MM.1S (cell line): Measurements from ENCODE around the gene COX7A1.

Source experiments
- DNase-seq: peaks from one replicate; pipeline ENCODE4 v3.0.0-alpha.2; 2015
- H2AFZ ChIP-seq: fragments of 300-600 bp; sonication (generic); 2 replicates; pipeline ENCODE4 v1.6.0; 2016; ENCODE audit warnings: antibody characterized with exemption, low read length
- H3F3A ChIP-seq: fragments of 300-600 bp; sonication (generic); 2 replicates; pipeline ENCODE4 v1.6.1; 2016; ENCODE audit warnings: mild to moderate bottlenecking, antibody characterized with exemption, low read length, moderate library complexity, mixed read lengths; ENCODE audit not compliant: insufficient read depth
- H3K27ac ChIP-seq: fragments of 300-600 bp; sonication (generic); 2 replicates; pipeline ENCODE4 v1.5.1; 2016; ENCODE audit warnings: mild to moderate bottlenecking, low read length
- H3K27me3 ChIP-seq: fragments of 300-600 bp; sonication (generic); replicated peaks from 2 replicates; pipeline ENCODE4 v1.6.0; 2016; ENCODE audit warnings: low read length; ENCODE audit not compliant: insufficient read depth
- H3K36me3 ChIP-seq: fragments of 300-600 bp; sonication (generic); replicated peaks from 2 replicates; pipeline ENCODE4 v1.6.1; 2016; ENCODE audit warnings: mild to moderate bottlenecking, low read length, mixed read lengths; ENCODE audit not compliant: insufficient read depth
- H3K4me1 ChIP-seq: fragments of 300-600 bp; sonication (generic); 2 replicates; pipeline ENCODE4 v1.6.1; 2016; ENCODE audit warnings: low read length, mixed read lengths
- H3K4me2 ChIP-seq: fragments of 300-600 bp; sonication (generic); 2 replicates; pipeline ENCODE4 v1.6.0; 2016; ENCODE audit warnings: low read depth, low read length
- H3K4me3 ChIP-seq: fragments of 300-600 bp; sonication (generic); 2 replicates; pipeline ENCODE4 v1.5.1; 2016; ENCODE audit warnings: low read length, mixed read lengths
- H3K79me2 ChIP-seq: fragments of 300-600 bp; sonication (generic); 2 replicates; pipeline ENCODE4 v1.6.1; 2016; ENCODE audit warnings: mixed run types, low read length, mixed read lengths
- H3K9ac ChIP-seq: fragments of 300-600 bp; sonication (generic); 2 replicates; pipeline ENCODE4 v1.6.1; 2016; ENCODE audit warnings: low read length, mixed read lengths
- H3K9me2 ChIP-seq: fragments of 300-600 bp; sonication (generic); replicated peaks from 2 replicates; pipeline ENCODE4 v1.6.1; 2016; ENCODE audit warnings: mild to moderate bottlenecking, low read length, mixed read lengths; ENCODE audit not compliant: insufficient read depth
- H3K9me3 ChIP-seq: fragments of 300-600 bp; sonication (generic); replicated peaks from 2 replicates; pipeline ENCODE4 v1.6.1; 2016; ENCODE audit warnings: mild to moderate bottlenecking, low read length, mixed read lengths; ENCODE audit not compliant: insufficient read depth
- H4K20me1 ChIP-seq: fragments of 300-600 bp; sonication (generic); 2 replicates; pipeline ENCODE4 v1.6.1; 2016; ENCODE audit warnings: mild to moderate bottlenecking, low read length, moderate library complexity, mixed read lengths; ENCODE audit not compliant: insufficient read depth
- CTCF ChIP-seq: fragments of 300-600 bp; sonication (generic); IDR thresholded peaks from 2 replicates; pipeline ENCODE4 v1.5.1; 2016; ENCODE audit warnings: antibody characterized with exemption, low read length, mixed read lengths
- EZH2 ChIP-seq: fragments of 300-600 bp; sonication (generic); optimal IDR thresholded peaks from 2 replicates; pipeline ENCODE3; 2017; ENCODE audit warnings: low read depth, mild to moderate bottlenecking, antibody characterized with exemption, low read length, mixed read lengths
- EZH2phosphoT487 ChIP-seq: fragments of 300-600 bp; sonication (generic); IDR thresholded peaks from 2 replicates; pipeline ENCODE4 v1.6.1; 2018; ENCODE audit warnings: antibody characterized with exemption, low read length

COX7A1 gene

GRCh38 chr19:36110487-36111199 is 41.6 kb downstream of the COX7A1 start, which contains the start of gene OVOL3:
OVOL3 (plus strand) TSS chr19:36111143; CDS start chr19:36111203, 60 bp downstream.
- Histone ChIP-seq H3K9me3 (no peaks in the 10 kb centered on the region), H3K4me2 (no peak within 1 kb of the TSS), H4K20me1 (no peaks in the 10 kb centered on the region), H3K9ac (no peak within 1 kb of the TSS), H3K36me3 (no peaks in the 10 kb centered on the region), H3K27me3 (no peaks in the 10 kb centered on the region), H3K4me1 (0 out of 2 replicates have a peak, but pooled peaks cover 5% of the 10 kb centered on the region), H3K9me2 (no peaks in the 10 kb centered on the region), H3K27ac (no peak within 1 kb of the TSS), H3K79me2 (peaks cover 14% of the 10 kb centered on the region), H3F3A (no peaks in the 10 kb centered on the region; the same call in 1 of the 2 replicates), H2AFZ (no peak within 1 kb of the TSS), H3K4me3 (no peak within 1 kb of the TSS)
- DNase-seq, result no peak
- TF ChIP-seq CTCF, result no peak
- no peak for TF ChIP-seq EZH2phosphoT487
- no peak for TF ChIP-seq EZH2

- no peak overlapping the region for H2AFZ ChIP-seq
- H3K9me3 ChIP-seq, result no peaks in the 10 kb centered on the region
- DNase-seq, result no peak
- H3K27ac ChIP-seq, result no peak overlapping the region
- H3K36me3 ChIP-seq, result no peaks in the 10 kb centered on the region
- H3K4me2 ChIP-seq, result no peak overlapping the region
- H3F3A ChIP-seq, result no peaks in the 10 kb centered on the region; the same call in 1 of the 2 replicates
- 0 out of 2 replicates have a peak, but pooled peaks cover 2% of the 10 kb centered on the region for H3K4me1 ChIP-seq
- no peak overlapping the region for H3K9ac ChIP-seq
- H3K27me3 ChIP-seq, result no peaks in the 10 kb centered on the region
- H4K20me1 ChIP-seq, result no peaks in the 10 kb centered on the region
- H3K9me2 ChIP-seq, result no peaks in the 10 kb centered on the region
- TF ChIP-seq EZH2 (no peak), CTCF (no peak), EZH2phosphoT487 (no peak)
- no peak overlapping the region for H3K4me3 ChIP-seq
- H3K79me2 ChIP-seq, result peaks cover 5% of the 10 kb centered on the region
These were observed 43.6 kb downstream of the COX7A1 start for GRCh38 chr19:36108684-36109083.

GRCh38 chr19:36106991-36107390 is 45.3 kb downstream of the COX7A1 start:
- no peaks in the 10 kb centered on the region; the same call in 1 of the 2 replicates for H3F3A ChIP-seq
- no peak overlapping the region for H3K4me2 ChIP-seq
- H3K9me2 ChIP-seq, result no peaks in the 10 kb centered on the region
- H3K9me3 ChIP-seq, result no peaks in the 10 kb centered on the region
- no peak overlapping the region for H2AFZ ChIP-seq
- no peak for DNase-seq
- H3K4me1 ChIP-seq, result no peaks in the 10 kb centered on the region
- H4K20me1 ChIP-seq, result no peaks in the 10 kb centered on the region
- H3K27ac ChIP-seq, result no peak overlapping the region
- no peaks in the 10 kb centered on the region for H3K79me2 ChIP-seq
- no peak overlapping the region for H3K4me3 ChIP-seq
- H3K36me3 ChIP-seq, result no peaks in the 10 kb centered on the region
- TF ChIP-seq EZH2phosphoT487 (no peak), EZH2 (no peak), CTCF (no peak)
- H3K27me3 ChIP-seq, result no peaks in the 10 kb centered on the region
- no peak overlapping the region for H3K9ac ChIP-seq
